ENCODE measurements around the gene ETFBKMT. TPM values are rescaled to one million over a fixed set of nuclear protein-coding genes. Genes with fewer than 3 reads are reported as not detected.
A peak's percentile ranks its signal among the peaks of the same experiment; 100 is the strongest.
"Not testable (repeated sequence)": the region's sequence is repeated elsewhere in the genome, so short reads cannot be mapped to it uniquely, and the experiment has no call there.

The ETFBKMT gene
- total RNA-seq, 1 experiment from 2014 or later = 2.6 TPM

GRCh38 chr12:31682136-31682962 lies 22.9 kb downstream of the ETFBKMT start:
- ChIA-PET CTCF (interaction anchor here (0.6 to 1.3 kb wide), 7 partner anchors 28 to 1003 kb away, joined by 3 to 8 read pairs (median 7); no protein-coding TSS in a partner anchor), POLR2A (ENCODE audit: low non-redundant PET) (no interaction called here)
- H3K27ac ChIP-seq (ENCODE audit: low read depth, low read length, poor library complexity, severe bottlenecking) = peak overlapping the region; percentile 15
- intact Hi-C loops (cut with micrococcal nuclease; ENCODE audit: unreplicated experiment) = loop anchor here (2.0 to 10.0 kb wide), 6 partner anchors 65 to 622 kb away; partner anchors contain the start of gene RESF1
- no peak overlapping the region for H3K4me3 ChIP-seq (ENCODE audit: low read depth, low read length, poor library complexity, severe bottlenecking)
- peaks cover 3% of the 10 kb centered on the region for H3K36me3 ChIP-seq (ENCODE audit: insufficient read depth, low read length, poor library complexity, severe bottlenecking)
- no peaks in the 10 kb centered on the region for H3K27me3 ChIP-seq (replicated peaks; ENCODE audit: insufficient read depth, low read depth, low read length, poor library complexity)
- TF ChIP-seq EZH2 (IDR thresholded peaks at IDR 0.05; ENCODE audit: borderline replicate concordance, low read depth, low read length, poor library complexity, severe bottlenecking) (no peak), CTCF (conservative IDR thresholded peaks at IDR 0.05; ENCODE audit: low read depth, low read length) (peak; percentile 80)
- H3K9me3 ChIP-seq (ENCODE audit: low read depth, low read length, poor library complexity, severe bottlenecking) = no peaks in the 10 kb centered on the region
- DNase-seq (ENCODE audit: low spot score) = peak; percentile 96
- BruUV-seq (replicated peaks) = TSS peak; percentile 73
- peaks cover 4% of the 10 kb centered on the region for H3K4me1 ChIP-seq (ENCODE audit: insufficient read depth, low read length, poor library complexity, severe bottlenecking)

GRCh38 chr12:31685801-31686200 lies 26.3 kb downstream of the ETFBKMT start:
- intact Hi-C loops (cut with micrococcal nuclease; ENCODE audit: unreplicated experiment) = loop anchor here (10.0 kb wide), 1 partner anchor 199 kb away; no protein-coding TSS in a partner anchor
- ChIA-PET POLR2A (ENCODE audit: low non-redundant PET) (interaction anchor here (0.5 kb wide), 1 partner anchor 1056 kb away, joined by 13 read pairs; no protein-coding TSS in a partner anchor), CTCF (interaction anchor here (0.6 kb wide), 1 partner anchor 679 kb away, joined by 7 read pairs; no protein-coding TSS in a partner anchor)

GRCh38 chr12:31687101-31687527 lies 27.6 kb downstream of the ETFBKMT start:
- H3K4me3 ChIP-seq (ENCODE audit: low read depth, low read length, poor library complexity, severe bottlenecking) = no peak overlapping the region
- BruUV-seq (replicated peaks) = no TSS peak
- H3K27ac ChIP-seq (ENCODE audit: low read depth, low read length, poor library complexity, severe bottlenecking) = no peak overlapping the region
- ChIA-PET CTCF (no interaction called here), POLR2A (ENCODE audit: low non-redundant PET) (no interaction called here)
- TF ChIP-seq EZH2 (IDR thresholded peaks at IDR 0.05; ENCODE audit: borderline replicate concordance, low read depth, low read length, poor library complexity, severe bottlenecking) = no peak
- TF ChIP-seq CTCF (conservative IDR thresholded peaks at IDR 0.05; ENCODE audit: low read depth, low read length) = no peak
- no peaks in the 10 kb centered on the region for H3K27me3 ChIP-seq (replicated peaks; ENCODE audit: insufficient read depth, low read depth, low read length, poor library complexity)
- no peaks in the 10 kb centered on the region for H3K4me1 ChIP-seq (ENCODE audit: insufficient read depth, low read length, poor library complexity, severe bottlenecking)
- no peak for DNase-seq (ENCODE audit: low spot score)
- H3K36me3 ChIP-seq (ENCODE audit: insufficient read depth, low read length, poor library complexity, severe bottlenecking) = peaks cover 11% of the 10 kb centered on the region
- H3K9me3 ChIP-seq (ENCODE audit: low read depth, low read length, poor library complexity, severe bottlenecking) = no peaks in the 10 kb centered on the region
- intact Hi-C loops (cut with micrococcal nuclease; ENCODE audit: unreplicated experiment) = loop anchor here (10.0 kb wide), 1 partner anchor 198 kb away; no protein-coding TSS in a partner anchor

More at GRCh38 chr12:31685801-31686200, 26.3 kb downstream of the ETFBKMT start:
- Histone ChIP-seq H3K9me3 (ENCODE audit: low read depth, low read length, poor library complexity, severe bottlenecking) (no peaks in the 10 kb centered on the region), H3K4me3 (ENCODE audit: low read depth, low read length, poor library complexity, severe bottlenecking) (no peak overlapping the region), H3K27ac (ENCODE audit: low read depth, low read length, poor library complexity, severe bottlenecking) (no peak overlapping the region), H3K36me3 (ENCODE audit: insufficient read depth, low read length, poor library complexity, severe bottlenecking) (peaks cover 11% of the 10 kb centered on the region), H3K27me3 (replicated peaks; ENCODE audit: insufficient read depth, low read depth, low read length, poor library complexity) (no peaks in the 10 kb centered on the region), H3K4me1 (ENCODE audit: insufficient read depth, low read length, poor library complexity, severe bottlenecking) (no peaks in the 10 kb centered on the region)
- no TSS peak for BruUV-seq (replicated peaks)
- TF ChIP-seq CTCF (conservative IDR thresholded peaks at IDR 0.05; ENCODE audit: low read depth, low read length) (no peak), EZH2 (IDR thresholded peaks at IDR 0.05; ENCODE audit: borderline replicate concordance, low read depth, low read length, poor library complexity, severe bottlenecking) (no peak)
- no peak for DNase-seq (ENCODE audit: low spot score)

DNA sequence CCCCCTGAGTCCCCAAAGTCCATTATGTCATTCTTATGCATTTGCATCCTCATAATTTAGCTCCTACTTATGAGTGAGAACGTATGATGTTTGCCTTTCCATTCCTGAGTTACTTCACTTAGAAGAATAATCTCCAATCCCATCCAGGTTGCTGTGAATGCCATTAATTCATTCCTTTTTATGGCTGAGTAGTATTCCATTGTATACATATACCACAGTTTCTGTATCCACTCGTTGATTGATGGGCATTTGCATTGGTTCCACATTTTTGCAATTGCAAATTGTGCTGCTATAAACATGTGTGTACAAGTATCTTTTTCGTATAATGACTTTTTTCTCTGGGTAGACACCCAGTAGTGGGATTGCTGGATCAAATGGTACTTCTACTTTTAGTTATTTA lies 30.4 kb downstream of the ETFBKMT start:
- peaks cover 11% of the 10 kb centered on the region for H3K36me3 ChIP-seq (ENCODE audit: insufficient read depth, low read length, poor library complexity, severe bottlenecking)
- H3K9me3 ChIP-seq (ENCODE audit: low read depth, low read length, poor library complexity, severe bottlenecking); H3K4me1 ChIP-seq (ENCODE audit: insufficient read depth, low read length, poor library complexity, severe bottlenecking); DNase-seq (ENCODE audit: low spot score); BruUV-seq (replicated peaks); CTCF ChIA-PET; POLR2A ChIA-PET (ENCODE audit: low non-redundant PET); H3K27ac ChIP-seq (ENCODE audit: low read depth, low read length, poor library complexity, severe bottlenecking); H3K4me3 ChIP-seq (ENCODE audit: low read depth, low read length, poor library complexity, severe bottlenecking); H3K27me3 ChIP-seq (replicated peaks; ENCODE audit: insufficient read depth, low read depth, low read length, poor library complexity): not testable (repeated sequence)
- intact Hi-C loops (cut with micrococcal nuclease; ENCODE audit: unreplicated experiment) = loop anchor here (10.0 kb wide), 1 partner anchor 195 kb away; no protein-coding TSS in a partner anchor
